ENCODE results near the gene FAT1.
A peak's percentile ranks its signal among the peaks of the same experiment; 100 is the strongest.

DNA sequence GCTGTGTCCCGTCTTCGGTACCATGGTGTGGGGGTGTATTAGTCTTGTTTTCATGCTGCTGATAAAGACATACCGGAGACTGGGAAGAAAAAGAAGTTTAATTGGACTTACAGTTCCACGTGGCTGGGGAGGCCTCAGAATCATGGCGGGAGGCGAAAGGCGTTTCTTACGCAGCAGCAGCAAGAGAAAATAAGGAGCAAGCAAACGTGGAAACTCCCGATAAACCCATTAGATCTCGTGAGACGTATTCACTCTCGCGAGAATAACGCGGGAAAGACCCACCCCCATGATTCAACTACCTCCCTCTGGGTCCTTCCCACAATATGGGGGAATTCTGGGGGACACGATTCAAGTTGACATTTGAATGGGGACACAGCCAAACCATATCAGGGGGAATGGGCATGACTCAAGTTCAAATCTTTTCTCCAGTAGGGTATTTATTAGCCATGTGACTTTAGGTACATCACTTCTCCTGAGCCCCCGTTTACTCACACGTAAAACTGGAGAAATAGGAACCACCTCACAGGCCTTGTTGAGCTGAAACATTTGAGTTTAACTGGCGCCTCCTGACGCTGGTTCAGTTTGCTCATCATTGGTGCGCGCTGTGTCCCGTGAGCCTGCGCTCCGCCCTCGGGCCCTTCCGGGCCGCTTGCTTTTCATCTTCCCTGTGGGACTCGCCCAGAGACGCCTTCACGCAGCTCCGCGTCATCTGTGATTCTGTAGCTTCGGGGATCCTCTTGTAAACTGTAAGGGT is 35.5 kb upstream of the FAT1 start:
- no peak for TF ChIP-seq CTBP1 (IDR thresholded peaks at IDR 0.05; ENCODE audit: borderline replicate concordance)
- no peak for TF ChIP-seq MXI1 (IDR thresholded peaks at IDR 0.05; ENCODE audit: low read depth, low read length)
- no peak for TF ChIP-seq ZNF324 (CRISPR knock-in tag; IDR thresholded peaks at IDR 0.05)
- no peak for TF ChIP-seq EZH2 (IDR thresholded peaks at IDR 0.05; ENCODE audit: borderline replicate concordance, low read depth, low read length)
- TF ChIP-seq KAT2B (IDR thresholded peaks at IDR 0.05; ENCODE audit: low read depth, low read length), result no peak
- TF ChIP-seq POLR2AphosphoS5 (IDR thresholded peaks at IDR 0.05; ENCODE audit: control insufficient read depth, insufficient read depth, low read depth, low read length), result peak; percentile 53
- no peak for TF ChIP-seq ZNF146 (CRISPR knock-in tag; IDR thresholded peaks at IDR 0.05; ENCODE audit: unreplicated experiment)
- TF ChIP-seq, protein P1, sequence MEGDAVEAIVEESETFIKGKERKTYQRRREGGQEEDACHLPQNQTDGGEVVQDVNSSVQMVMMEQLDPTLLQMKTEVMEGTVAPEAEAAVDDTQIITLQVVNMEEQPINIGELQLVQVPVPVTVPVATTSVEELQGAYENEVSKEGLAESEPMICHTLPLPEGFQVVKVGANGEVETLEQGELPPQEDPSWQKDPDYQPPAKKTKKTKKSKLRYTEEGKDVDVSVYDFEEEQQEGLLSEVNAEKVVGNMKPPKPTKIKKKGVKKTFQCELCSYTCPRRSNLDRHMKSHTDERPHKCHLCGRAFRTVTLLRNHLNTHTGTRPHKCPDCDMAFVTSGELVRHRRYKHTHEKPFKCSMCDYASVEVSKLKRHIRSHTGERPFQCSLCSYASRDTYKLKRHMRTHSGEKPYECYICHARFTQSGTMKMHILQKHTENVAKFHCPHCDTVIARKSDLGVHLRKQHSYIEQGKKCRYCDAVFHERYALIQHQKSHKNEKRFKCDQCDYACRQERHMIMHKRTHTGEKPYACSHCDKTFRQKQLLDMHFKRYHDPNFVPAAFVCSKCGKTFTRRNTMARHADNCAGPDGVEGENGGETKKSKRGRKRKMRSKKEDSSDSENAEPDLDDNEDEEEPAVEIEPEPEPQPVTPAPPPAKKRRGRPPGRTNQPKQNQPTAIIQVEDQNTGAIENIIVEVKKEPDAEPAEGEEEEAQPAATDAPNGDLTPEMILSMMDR (IDR thresholded peaks at IDR 0.05 in 2 of 3, conservative IDR thresholded peaks at IDR 0.05 in 1 of 3; ENCODE audit: insufficient read depth in 2 of 3, low read depth in 1 of 3, low read length in 3 of 3), result no peak
- no peak for TF ChIP-seq TCF7L2 (IDR thresholded peaks at IDR 0.05; ENCODE audit: low read depth, low read length)
- TF ChIP-seq ZNF79 (CRISPR knock-in tag; IDR thresholded peaks at IDR 0.05; ENCODE audit: low read depth), result no peak
